GM21717 (cell line): ENCODE measurements around the gene MICAL3.

Experiments
- ATAC-seq: cut with Tn5 transposase; IDR thresholded peaks from one replicate; pipeline ENCODE4 v1.9.1; 2021; ENCODE audit warnings: mild to moderate bottlenecking, moderate library complexity; ENCODE audit not compliant: unreplicated experiment

The MICAL3 gene

DNA sequence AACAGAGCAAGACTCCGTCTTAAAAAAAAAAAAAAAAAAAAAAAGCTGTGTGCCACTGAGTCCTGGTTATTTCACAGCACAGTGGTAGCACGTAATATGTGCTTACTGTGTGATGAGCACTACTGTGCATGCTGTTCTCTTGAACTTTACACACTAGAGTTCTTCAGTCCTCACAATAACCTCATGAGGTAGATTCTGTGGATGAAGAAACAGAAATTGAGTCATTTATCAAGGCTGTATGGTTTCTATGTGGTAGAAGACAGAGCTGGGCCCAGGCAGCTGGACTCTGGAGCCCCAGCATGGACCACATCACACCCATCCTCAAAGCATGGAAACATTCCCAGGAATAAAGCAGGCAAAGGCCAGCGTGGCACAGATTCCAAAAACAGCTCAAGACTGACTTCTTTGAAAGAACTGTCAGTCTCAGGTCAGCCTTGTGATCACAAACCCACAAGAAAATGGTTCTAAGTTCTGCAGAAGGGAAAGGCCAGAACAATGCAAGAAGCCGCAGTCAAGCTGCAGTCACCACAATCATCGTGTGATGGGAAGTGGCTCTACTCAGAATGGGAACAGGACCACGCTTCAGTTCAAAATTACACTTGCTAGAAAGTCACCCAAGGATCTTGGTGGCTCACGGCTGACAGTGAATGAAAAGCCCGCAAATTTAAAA is 49.5 kb downstream of the MICAL3 start:
- ATAC-seq, result no peak

DNA sequence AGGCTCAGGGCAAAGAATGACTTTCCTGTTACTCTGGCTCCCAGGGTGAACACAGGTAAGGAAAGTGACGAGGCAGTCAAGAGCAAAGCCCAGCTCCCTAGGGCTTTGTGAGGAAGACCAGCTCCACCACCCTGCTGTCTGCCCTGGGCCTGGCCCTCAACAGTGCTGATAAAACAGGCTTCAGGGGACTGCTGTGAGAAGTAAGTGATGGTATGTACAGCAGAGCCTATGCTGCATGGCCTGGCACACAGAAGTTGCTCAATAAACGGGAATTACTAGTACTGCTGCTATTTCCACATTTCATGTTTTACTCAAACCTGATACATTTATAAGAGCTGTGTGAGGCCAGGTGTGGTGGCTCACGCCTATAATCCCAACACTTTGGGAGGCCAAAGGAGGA is 50.3 kb downstream of the MICAL3 start:
- ATAC-seq, result no peak

DNA sequence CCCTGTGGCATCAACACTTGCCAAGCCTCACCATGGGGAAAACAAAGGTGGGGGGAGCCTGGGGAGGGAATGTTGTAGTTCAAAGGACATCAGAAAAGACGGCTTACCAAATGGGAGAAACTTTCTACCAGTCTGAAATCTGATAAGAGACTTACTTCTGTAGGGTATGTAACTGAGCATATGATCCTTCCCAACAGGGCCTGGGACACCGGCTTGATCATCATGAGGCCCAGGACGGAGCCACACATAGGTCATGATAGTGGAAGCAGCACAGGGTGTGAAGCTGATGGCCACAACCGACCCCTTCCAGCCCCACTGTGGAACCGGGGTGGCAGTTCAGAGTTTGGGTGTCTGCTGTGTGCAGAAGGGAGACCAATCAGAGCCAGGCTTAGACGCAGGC is 51.1 kb downstream of the MICAL3 start:
- ATAC-seq, result no peak

GRCh38 chr22:17972385-17973191 is 51.8 kb downstream of the MICAL3 start:
- no peak for ATAC-seq

DNA sequence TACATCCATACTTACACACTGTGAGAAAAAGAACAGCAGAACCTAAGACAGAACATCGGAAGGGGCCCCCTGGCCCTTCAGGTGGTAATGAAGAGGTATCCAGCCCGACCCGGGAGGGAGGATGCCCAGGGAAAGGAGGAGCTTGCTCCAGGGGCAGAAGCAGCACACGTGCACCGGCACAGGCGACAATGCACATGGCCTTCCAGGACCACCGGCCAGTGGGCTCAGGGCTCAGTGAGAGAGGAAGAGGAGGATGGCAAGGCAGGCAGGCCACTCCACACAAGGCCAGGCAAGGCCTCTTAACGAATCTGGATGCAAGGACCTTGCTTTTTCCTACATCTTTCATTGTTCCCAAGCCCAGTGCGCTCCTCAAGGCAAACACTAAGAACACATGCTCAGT is 52.6 kb downstream of the MICAL3 start:
- no peak for ATAC-seq

GRCh38 chr22:17970201-17970708 is 54.1 kb downstream of the MICAL3 start:
- ATAC-seq, result no peak

DNA sequence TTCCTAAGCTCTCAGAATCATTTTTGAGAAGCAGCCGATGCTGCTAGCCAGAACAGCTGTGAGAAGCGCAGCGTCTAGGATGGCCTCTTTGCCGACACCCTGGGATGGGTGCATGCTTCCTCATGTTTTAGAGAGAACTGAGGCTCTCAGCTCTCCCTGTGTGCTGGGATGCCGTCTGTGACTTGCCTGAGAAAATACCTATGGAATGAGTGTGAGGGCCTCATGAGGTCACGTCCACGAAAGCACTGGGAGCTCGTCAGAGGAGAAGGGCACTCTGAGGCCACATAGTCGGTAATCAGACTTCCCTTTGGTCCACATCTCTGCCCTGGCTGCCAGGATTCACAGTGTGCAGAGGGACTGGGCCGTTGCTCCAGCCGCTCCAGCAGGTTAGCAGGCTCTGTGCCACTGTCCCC is 54.7 kb downstream of the MICAL3 start:
- ATAC-seq, result no peak

- no peak for ATAC-seq
These were observed 56.2 kb downstream of the MICAL3 start for GRCh38 chr22:17968126-17968525.

- ATAC-seq, result no peak
These were observed 58.0 kb downstream of the MICAL3 start for GRCh38 chr22:17966403-17966717.

DNA sequence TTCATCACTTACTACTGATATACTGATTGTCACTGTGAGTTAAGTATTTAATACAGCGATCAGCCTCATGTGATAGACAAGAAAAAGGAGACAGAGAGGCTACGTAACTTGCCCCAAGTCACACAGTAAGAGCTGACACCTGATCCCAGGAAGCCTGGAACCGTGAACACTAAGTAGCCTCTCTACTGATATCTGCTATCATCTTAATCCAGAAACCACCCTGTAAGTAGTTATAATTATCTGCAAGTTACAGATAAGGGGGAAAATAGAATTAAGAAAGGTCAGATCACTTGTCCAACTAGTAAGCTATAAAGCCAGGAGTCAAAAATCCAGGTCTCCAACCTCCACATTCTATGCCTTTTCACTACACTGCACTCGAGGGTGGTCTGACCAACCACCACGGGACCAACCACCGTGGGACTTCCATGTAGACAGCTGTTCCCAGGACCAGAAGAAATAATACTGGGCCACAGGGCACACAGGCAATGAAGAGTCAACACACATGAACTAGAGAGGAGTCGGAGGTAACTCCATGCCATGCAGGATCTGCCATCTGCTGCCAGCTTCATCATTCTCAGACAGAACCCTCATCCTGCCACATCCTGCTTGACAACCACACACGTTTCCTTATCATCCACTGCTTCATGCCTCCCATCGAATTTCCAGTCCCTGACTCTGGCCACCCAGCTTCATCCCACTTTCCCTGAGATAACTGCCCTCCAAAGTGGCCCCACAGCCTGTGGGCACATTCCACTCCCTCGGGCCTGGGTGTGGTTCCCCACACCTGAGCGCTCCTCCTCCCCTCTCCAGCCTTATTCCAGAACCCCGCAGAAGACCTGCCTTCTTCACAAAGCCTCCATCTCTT is 58.6 kb downstream of the MICAL3 start:
- ATAC-seq, result no peak

GRCh38 chr22:17964643-17965042 is 59.7 kb downstream of the MICAL3 start:
- ATAC-seq, result peak; percentile 78

DNA sequence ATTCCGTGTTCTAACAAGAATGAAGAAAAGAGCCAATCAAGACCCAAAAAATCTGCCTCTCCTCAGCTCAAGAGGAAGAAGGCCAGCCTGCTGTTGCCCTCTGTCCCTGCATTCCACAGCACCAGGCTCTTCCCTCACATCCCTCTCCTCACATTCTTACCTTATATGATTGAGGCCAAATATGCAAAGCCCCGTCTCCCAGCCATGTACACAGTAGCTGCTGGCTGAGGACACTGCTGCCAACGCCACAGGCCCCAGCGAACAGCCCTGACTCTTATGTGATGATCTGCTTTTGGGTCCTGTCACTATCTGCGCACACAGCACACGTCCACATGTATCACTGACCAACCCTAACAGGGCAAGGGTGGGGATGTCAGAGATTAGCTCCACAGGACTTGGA is 60.2 kb downstream of the MICAL3 start:
- ATAC-seq, result peak; percentile 34

DNA sequence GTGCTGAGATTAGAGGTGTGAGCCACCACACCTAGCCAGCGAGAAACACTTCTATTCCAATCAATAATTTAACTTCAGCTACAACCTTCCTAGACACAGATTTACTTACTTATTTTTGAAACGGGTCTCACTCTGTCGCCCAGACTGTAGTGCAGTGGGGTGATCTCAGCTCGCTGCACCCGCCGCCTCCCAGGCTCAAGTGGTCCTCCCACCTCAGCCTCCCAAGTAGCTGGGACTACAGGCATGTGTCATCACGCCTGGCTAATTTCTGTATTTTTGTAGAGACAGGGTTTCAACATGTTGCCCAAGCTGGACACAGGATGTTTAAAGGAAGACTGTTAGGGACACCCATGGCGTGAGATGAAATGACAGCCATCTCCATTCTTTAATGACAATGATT is 61.3 kb downstream of the MICAL3 start:
- ATAC-seq, result no peak

- ATAC-seq, result no peak
These were observed 62.2 kb downstream of the MICAL3 start for GRCh38 chr22:17962168-17962567.

DNA sequence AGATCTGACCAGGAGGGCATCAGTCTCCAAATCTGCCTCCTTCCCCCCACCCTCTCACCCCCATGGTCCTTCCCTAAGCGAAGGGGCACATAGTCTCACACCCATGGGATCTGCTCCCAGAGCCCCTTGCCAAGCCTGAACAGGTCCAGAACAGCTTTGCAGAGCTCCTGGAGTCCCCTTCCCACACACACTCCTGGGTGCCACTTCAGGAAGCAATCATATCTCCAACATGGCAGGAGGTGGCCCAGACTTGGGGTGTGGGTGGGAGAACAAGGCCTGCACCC is 63.0 kb downstream of the MICAL3 start:
- no peak for ATAC-seq

GRCh38 chr22:17960695-17961445 is 63.5 kb downstream of the MICAL3 start:
- ATAC-seq, result no peak

- ATAC-seq, result no peak
These were observed 64.3 kb downstream of the MICAL3 start for GRCh38 chr22:17960011-17960410.

DNA sequence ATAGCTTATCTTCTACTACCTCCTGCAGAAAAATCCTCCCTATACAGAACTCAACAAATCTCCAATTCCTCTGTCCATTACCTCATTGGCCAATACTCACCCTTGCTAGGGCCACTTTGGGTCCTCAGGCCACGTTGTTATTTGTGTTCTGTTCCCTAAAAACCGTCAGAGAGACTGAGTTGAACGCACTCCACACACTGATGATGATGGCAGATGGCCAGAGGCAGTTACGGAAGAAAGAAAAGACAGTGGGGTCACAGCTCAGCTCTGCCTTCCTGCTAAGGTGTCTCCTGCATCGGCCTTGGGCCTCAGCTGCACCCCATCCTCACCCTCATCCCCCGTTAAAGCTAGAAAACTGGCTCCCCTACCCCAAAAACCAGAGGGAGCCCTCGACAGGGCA is 66.2 kb downstream of the MICAL3 start:
- ATAC-seq, result no peak

- no peak for ATAC-seq
These were observed 66.7 kb downstream of the MICAL3 start for GRCh38 chr22:17957693-17958092.

DNA sequence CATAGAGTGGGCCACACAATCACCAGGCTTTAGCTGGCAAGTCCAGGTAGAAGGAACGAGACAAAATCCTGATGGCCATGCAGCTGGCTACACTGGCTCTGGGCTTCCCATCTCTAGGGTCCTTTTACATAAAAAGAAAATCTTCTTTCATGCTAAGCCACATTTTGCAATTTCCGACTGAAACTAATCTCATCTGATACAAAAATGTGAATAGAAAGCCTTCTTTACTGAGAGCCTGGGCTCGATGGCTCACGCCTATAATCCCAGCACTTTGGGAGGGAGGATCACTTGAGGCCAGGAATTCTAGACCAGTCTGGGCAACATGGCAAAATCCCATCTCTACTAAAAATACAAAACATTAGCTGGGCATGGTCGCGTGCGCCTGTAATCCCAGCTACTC is 67.2 kb downstream of the MICAL3 start:
- ATAC-seq, result no peak

DNA sequence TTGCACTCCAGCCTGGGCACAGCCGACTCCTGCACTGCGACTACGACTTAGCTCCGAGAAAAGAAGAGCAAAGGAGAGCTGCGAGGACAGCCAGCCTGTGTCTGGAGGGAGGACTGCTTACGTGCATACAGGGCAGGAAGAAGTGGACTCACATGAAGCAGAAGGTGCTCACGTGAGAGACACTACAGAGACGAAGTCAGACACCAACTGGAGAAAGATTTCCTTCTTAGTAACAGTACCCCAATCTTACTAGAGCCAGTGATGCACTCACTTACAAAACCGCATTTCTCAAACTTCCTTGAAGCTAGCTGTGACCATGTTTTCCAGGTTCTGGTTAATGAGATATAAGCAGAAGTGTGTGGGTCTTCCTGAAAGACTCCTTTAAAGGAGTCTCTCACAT is 67.7 kb downstream of the MICAL3 start:
- ATAC-seq, result no peak
